SK-N-MC (cell line): ENCODE data around the gene C2orf72.
"Not testable (repeated sequence)": the region's sequence is repeated elsewhere in the genome, so short reads cannot be mapped to it uniquely, and the experiment has no call there.

Experiments used
- DNase-seq: peaks from one replicate; pipeline ENCODE4 v3.0.0-alpha.2; 2011; ENCODE audit warnings: low read depth, low spot score
- H3K27ac ChIP-seq: fragments of 200-600 bp; sonication (generic); 2 replicates; pipeline ENCODE4 v1.5.1; 2016; ENCODE audit warnings: mixed run types
- H3K36me3 ChIP-seq: fragments of 200-600 bp; sonication (generic); 2 replicates; pipeline ENCODE4 v1.6.1; 2017; ENCODE audit warnings: antibody characterized with exemption, low read length, mixed read lengths; ENCODE audit not compliant: insufficient read depth
- H3K4me3 ChIP-seq: fragments of 200-600 bp; sonication (generic); 2 replicates; pipeline ENCODE4 v1.5.1; 2016
- H3K9ac ChIP-seq: fragments of 200-600 bp; sonication (generic); 2 replicates; pipeline ENCODE4 v1.8.0; 2017; ENCODE audit warnings: mixed run types, mixed read lengths; ENCODE audit not compliant: insufficient read length
- H3K9me3 ChIP-seq: fragments of 200-600 bp; sonication (generic); 2 replicates; pipeline ENCODE4 v1.6.1; 2017; ENCODE audit warnings: low read depth, mild to moderate bottlenecking, antibody characterized with exemption, low read length, moderate library complexity, mixed read lengths
- EZH2 ChIP-seq: fragments of 200-600 bp; sonication (generic); IDR thresholded peaks from one replicate; pipeline ENCODE4 v1.6.1; 2017; ENCODE audit warnings: antibody characterized with exemption
- FOXP2 ChIP-seq: optimal IDR thresholded peaks from 2 replicates; pipeline ENCODE3; 2011; ENCODE audit warnings: mild to moderate bottlenecking, moderate library complexity; ENCODE audit not compliant: insufficient read depth; ENCODE audit errors: extremely low read length, control extremely low read depth
- POLR2AphosphoS5 ChIP-seq: IDR thresholded peaks from 2 replicates; pipeline ENCODE4 v1.6.1; 2012; ENCODE audit warnings: mild to moderate bottlenecking, low read depth, low read length, borderline replicate concordance

The C2orf72 gene

DNA sequence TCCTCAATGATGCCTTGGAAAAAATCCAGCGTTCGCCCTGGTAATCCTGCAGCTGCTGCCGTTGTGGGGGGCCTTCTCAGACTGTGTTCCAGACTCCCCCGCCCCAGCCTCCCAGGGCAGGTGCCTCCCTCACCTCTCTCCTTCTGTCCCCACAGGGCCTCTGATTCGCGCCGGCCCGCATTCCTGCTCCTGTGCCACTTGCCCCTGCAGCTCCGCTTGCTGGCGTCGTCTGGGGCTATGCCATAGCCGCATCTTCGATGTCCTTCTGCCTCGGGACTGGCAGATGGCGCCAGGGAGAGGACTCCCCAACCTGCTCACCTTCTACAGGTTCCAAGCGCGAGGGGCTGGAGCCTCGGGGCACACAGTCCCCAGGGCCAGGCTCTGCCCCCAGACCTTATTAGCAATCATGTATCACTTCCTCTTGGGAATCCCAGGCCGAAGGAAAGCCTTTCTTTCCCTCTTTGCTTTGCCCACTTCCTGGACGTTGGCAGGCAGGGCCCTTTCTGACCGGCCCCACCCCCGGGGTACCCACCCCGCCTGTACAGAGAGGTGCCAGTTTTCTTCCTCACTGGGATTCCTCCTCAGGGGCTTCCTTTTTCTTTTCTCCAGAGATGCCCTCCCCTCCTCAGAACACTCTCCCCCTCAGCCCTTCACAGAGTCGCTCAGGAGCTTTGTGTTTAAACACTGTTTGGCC lies 37.0 kb upstream of the C2orf72 start:
- DNase-seq = no peak
- H3K9ac ChIP-seq = no peak overlapping the region
- H3K9me3 ChIP-seq = no peaks in the 10 kb centered on the region
- no peak overlapping the region for H3K27ac ChIP-seq
- TF ChIP-seq POLR2AphosphoS5 = no peak
- TF ChIP-seq FOXP2 = no peak
- no peak for TF ChIP-seq EZH2
- H3K4me3 ChIP-seq = no peak overlapping the region
- H3K36me3 ChIP-seq = no peaks in the 10 kb centered on the region

DNA sequence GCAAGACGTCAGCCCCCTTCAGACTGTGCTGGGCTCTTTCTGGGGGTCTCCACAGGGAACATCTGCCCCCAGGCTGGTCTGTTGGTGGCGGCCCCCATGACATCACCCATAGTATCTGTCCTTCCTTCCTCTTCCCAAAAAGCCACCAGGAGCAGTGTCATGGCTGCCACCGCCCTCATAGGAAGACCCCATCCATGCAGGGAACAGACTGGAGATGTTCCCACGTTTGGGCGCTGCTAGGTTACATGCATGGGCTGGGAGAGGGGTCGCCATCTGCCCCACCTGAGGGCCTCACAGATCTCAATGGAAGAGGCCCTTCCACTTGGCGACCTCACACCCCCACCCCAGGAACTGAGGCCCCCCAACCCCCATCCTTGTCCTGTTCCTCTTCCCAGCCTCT lies 36.3 kb upstream of the C2orf72 start:
- Histone ChIP-seq H3K4me3 (no peak overlapping the region), H3K9me3 (no peaks in the 10 kb centered on the region), H3K27ac (no peak overlapping the region), H3K36me3 (no peaks in the 10 kb centered on the region), H3K9ac (no peak overlapping the region)
- DNase-seq = no peak
- no peak for TF ChIP-seq EZH2
- no peak for TF ChIP-seq POLR2AphosphoS5

DNA sequence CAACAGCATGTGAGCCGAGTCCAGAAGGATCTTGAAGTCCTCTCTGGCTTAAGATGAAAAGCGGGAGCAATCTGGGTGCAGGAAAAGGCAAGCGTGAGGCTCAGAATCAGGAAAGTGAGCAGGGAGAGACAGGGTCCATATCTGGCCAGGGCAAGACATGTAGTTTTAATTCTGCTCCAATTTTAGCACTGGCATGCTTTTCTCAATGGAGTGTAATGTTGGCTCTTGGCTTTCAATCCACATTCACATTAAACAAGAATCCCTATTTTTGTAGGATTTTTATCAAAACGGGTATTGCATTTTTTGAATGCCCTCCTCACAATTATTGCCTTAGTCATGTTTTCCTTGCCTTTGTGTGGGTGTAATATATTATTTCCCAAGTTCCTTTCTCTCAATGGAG lies 35.4 kb upstream of the C2orf72 start:
- DNase-seq = no peak
- Histone ChIP-seq H3K9ac (no peak overlapping the region), H3K27ac (no peak overlapping the region), H3K4me3 (no peak overlapping the region), H3K9me3 (no peaks in the 10 kb centered on the region), H3K36me3 (no peaks in the 10 kb centered on the region)
- no peak for TF ChIP-seq FOXP2
- no peak for TF ChIP-seq POLR2AphosphoS5
- TF ChIP-seq EZH2 = no peak

DNA sequence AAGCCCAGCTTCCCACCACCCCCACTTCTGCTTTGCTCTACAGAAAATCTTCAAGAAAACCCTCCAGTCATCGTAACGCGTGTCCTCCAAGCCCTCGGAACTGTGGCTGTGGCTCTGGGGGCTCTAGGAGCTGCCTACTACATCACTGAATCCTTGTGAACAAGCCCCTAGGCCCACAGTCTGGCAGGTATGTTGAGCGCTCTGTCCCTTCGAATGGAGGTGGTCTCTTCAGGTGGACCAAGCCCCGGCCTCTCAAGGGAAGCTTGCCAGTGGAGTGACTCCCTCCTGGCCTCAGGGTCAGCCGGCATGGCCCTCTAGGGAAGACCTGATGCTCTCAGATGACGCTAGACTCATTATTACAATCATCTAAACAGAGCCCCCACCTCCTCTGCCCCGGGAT lies 34.7 kb upstream of the C2orf72 start:
- TF ChIP-seq POLR2AphosphoS5 (no peak), FOXP2 (no peak), EZH2 (no peak)
- Histone ChIP-seq H3K27ac (no peak overlapping the region), H3K9ac (no peak overlapping the region), H3K36me3 (no peaks in the 10 kb centered on the region), H3K4me3 (no peak overlapping the region), H3K9me3 (no peaks in the 10 kb centered on the region)
- no peak for DNase-seq

DNA sequence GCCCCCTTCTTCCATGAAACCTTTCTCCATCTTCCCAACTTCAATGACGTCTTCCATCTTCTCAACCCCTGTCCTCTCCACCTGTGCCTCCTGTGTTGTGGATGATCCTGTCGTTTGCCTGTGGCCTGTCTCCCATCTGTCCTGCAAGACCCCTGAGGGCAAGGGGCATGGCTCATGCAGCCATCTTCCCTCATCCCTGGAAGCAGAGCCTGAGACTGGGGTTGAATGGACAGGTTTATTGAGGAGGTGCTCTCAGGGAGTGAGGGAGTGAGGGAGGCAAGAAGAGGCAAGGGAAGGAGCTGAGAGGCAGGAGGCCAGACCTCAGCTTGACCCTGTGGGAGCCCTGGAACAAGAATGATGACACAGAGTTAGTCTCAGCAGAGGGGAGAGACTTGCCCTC lies 34.1 kb upstream of the C2orf72 start:
- H3K4me3 ChIP-seq = no peak overlapping the region
- TF ChIP-seq FOXP2 = no peak
- TF ChIP-seq EZH2 = no peak
- no peak for TF ChIP-seq POLR2AphosphoS5
- DNase-seq = no peak
- H3K27ac ChIP-seq = no peak overlapping the region
- H3K9ac ChIP-seq = no peak overlapping the region
- no peaks in the 10 kb centered on the region for H3K9me3 ChIP-seq
- no peaks in the 10 kb centered on the region for H3K36me3 ChIP-seq

DNA sequence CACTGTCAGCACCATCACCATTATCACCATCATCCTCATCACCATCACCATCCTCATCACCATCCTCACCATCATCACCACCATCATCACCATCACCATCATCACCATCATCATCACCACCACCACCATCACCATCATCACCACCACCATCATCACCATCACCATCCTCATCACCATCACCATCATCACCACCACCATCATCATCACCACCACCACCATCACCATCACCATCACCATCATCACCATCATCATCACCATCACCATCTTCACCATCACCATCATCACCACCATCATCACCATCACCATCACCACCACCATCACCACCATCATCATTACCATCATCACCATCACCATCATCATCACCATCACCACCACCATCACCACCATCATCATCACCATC lies 32.4 kb upstream of the C2orf72 start:
- not testable (repeated sequence) for DNase-seq, H3K4me3 ChIP-seq, H3K27ac ChIP-seq, H3K9ac ChIP-seq, H3K36me3 ChIP-seq, H3K9me3 ChIP-seq

DNA sequence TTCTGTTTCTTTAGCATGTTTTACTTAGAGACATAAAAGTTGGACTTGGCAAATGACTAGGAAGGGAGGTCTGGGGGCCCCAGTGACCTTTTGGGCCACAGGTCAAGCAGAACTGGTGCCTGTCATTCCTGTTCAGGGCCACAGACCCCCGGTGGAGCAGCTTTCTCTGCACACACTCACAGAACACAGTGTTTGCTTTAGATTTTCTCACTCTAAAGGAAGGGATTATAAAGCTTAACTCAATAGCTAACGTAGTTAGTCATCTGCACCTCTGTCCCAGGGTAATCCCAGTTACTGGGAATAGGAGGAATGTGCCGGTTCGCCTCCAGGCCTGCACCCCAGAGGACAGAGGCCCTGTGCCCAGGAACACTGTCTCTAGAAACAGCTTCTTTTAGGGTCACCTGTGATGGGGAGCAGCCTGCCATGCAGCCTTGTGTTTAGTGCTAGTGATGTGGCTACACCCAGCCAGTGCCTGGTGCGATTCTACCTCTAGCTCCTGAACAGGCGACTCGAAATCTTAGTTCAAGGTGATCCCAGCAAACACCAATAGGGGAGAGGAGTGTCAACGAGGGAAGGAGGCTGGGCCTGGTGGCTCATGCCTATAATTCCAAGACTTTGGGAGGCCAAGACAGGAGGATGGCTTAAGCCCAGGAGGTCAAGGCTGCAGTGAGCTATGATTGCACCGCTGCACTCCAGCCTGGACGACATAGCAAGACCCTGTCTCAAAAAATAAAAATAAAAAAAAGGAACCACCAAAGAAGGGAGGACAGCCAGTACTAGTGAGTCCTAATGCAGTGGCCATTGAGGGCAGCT lies 29.8 kb upstream of the C2orf72 start:
- Histone ChIP-seq H3K27ac (no peak overlapping the region), H3K4me3 (no peak overlapping the region), H3K36me3 (no peaks in the 10 kb centered on the region), H3K9me3 (no peaks in the 10 kb centered on the region), H3K9ac (no peak overlapping the region)
- TF ChIP-seq EZH2 (no peak), FOXP2 (no peak), POLR2AphosphoS5 (no peak)
- DNase-seq = no peak

DNA sequence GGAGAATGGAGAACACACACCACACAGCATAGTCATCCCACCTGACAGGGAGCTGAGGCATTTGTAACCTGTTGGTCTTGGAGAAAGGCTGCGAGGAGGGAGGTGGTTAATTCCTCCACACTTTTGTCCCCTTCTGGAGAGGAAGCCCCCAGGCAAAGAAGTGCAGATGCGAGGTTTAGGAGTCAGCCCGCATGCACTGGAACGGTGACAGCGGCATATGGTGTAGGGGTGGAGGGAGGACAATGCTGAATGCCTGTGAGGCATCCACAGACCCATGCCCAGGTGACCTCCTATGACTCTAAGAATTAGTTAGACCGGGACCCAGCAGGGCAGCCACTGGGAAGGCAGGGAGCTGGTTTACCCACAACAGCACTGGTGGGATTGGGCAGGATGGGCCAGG lies 29.2 kb upstream of the C2orf72 start:
- Histone ChIP-seq H3K4me3 (no peak overlapping the region), H3K36me3 (no peaks in the 10 kb centered on the region), H3K9ac (no peak overlapping the region), H3K9me3 (no peaks in the 10 kb centered on the region), H3K27ac (no peak overlapping the region)
- TF ChIP-seq EZH2 = no peak
- TF ChIP-seq FOXP2 = no peak
- no peak for TF ChIP-seq POLR2AphosphoS5
- no peak for DNase-seq
